GM21528 (cell line): ENCODE data around the gene MAP2K3.
A peak's percentile ranks its signal among the peaks of the same experiment; 100 is the strongest.

Experiments used
- ATAC-seq: cut with Tn5 transposase; IDR thresholded peaks from one replicate; pipeline ENCODE4 v1.9.1; 2021; ENCODE audit warnings: mild to moderate bottlenecking, moderate library complexity; ENCODE audit not compliant: unreplicated experiment, low FRiP score

Gene MAP2K3

DNA sequence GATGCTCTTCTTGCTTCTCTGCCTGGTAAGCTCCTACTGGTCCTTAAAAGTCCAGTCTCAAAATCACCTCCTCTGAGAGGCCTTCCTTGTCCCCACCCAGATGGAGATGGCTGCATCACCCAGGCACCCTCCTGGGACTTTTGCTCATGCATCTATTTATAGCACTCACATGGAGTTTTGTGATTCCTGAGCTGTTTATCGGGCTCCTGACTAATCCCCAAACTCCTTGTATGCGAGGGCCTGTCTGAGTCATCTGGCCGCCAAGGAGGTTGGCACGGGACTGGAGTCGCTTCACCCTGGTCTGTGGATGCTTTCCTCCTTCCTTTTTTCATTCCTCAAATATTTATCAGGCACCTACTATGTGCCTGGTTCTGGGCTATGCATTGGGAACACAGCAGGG, 2.3 kb upstream of the MAP2K3 start:
- no peak for ATAC-seq

DNA sequence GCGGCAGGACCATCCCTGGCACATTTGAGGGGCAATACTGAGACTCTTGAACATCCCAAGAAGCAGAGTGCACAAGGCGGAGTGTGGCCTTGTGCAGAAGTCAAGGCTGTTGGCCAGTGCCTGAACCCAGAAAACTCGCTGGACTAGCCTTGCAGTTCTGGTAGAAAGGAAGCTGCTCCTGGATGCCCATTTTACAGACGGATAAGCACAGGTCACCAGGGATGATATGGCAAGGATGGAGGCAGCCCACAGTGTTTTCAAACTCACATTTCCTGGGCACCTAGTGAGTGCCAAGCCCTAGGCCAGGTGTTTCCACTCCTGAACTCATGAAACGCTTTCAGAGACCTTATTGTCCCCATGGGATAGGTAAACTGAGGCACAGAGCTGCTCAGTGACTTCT, 1.7 kb upstream of the MAP2K3 start:
- no peak for ATAC-seq

DNA sequence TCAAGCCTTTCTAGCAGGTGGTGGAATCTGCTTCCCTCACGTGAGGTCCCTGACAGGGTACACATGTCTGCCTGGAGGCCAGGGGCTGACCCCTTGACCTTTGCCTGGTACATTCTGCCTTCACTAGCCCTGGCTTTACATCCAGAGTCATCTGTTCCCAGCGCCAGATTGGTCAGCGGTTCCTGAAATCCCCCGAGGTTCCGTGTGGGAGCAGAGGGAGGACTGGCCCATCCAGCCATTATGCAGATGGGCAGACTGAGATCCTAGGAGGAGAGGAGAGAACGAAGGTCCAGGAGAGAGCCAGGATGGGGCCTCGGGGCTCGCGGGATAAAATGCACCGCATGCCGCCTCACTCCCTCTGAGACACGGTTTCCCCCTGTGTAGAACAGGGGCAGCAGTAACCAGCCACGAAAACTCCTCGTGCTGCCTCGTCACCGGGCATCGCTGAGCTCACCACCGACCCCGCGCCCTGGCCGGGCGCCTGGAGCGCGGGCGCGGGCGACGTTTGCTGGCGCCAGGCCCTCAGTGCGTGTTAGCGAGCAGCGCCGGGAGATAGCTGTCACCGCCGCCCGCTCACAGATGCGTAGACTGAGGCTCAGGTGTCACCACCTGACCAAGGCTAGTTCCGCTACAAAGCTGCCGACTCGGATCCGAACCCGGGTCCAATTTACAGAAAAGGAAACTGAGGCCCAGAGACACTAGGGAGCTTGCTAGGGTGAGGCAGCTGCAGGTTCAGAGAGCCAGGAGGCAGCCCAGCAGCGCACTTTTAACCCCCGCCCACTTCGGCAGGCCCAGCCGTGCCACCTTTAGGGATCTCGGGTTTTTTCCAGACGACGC, 811 bp upstream of the MAP2K3 start:
- ATAC-seq: peak; percentile 15

- ATAC-seq: no peak
Observed at GRCh38 chr17:21285164-21286065, 904 bp downstream of the MAP2K3 start.

GRCh38 chr17:21286066-21286770, 1.7 kb downstream of the MAP2K3 start:
- ATAC-seq: no peak

- ATAC-seq: no peak
Observed at GRCh38 chr17:21286909-21287702, 2.6 kb downstream of the MAP2K3 start.

DNA sequence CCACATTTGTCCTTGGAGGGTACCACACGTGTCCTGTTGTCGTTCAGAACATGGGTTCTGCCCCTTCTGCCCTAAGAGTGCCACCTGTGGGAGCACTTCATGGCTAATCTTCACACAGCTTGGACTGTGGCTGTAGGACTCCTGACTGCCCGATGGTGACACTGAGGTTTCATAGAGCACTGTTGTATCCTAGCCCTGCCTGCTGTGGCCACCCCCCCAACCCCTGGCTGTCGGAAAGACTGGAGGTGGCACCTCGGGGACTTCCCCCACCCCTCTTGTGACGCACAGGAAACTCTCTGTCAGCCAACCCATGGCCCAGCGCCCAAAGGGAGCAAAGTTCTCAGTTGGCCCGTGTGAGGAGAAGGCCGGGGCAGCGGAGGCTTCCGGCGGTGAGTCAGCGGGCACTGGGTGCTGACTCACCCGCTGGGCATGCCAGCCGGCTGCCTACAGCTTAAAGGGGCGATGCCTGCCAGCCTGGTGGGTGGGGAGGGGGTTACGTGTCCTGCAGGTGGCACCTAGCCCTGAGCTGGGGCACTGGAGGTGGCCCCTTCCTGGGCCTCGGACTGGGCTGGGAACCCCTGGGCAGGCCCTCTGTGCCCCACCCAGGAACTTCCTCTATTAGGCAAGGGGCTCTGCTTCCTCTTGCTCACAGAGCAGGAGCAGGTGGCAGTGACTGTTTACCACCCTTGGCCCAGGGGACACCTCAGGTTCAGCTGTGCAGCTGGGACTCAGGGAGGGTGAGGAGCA, 3.4 kb downstream of the MAP2K3 start:
- peak; percentile 28 for ATAC-seq

DNA sequence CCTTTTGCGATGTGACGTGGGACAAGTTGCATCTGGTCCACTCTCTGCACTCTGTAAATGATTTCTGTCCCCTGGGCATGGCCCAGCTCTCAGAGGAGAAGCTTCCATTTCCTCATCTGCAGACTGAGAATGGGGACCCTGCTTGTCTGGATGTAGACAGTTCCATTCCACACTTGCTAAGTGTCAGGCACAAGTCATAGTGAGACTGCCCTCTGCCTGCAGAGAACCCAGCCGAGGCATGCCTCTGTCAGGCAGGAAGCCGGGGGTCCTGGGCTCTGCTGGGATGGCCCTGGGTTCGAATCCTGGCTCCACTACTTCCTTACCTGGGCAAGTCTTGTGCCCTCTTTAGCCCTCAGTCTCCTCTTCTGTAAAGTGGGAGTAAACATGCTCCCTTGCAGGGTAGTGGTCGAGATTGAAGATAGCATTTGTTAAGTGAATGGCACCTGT, 4.1 kb downstream of the MAP2K3 start:
- ATAC-seq: peak; percentile 2

DNA sequence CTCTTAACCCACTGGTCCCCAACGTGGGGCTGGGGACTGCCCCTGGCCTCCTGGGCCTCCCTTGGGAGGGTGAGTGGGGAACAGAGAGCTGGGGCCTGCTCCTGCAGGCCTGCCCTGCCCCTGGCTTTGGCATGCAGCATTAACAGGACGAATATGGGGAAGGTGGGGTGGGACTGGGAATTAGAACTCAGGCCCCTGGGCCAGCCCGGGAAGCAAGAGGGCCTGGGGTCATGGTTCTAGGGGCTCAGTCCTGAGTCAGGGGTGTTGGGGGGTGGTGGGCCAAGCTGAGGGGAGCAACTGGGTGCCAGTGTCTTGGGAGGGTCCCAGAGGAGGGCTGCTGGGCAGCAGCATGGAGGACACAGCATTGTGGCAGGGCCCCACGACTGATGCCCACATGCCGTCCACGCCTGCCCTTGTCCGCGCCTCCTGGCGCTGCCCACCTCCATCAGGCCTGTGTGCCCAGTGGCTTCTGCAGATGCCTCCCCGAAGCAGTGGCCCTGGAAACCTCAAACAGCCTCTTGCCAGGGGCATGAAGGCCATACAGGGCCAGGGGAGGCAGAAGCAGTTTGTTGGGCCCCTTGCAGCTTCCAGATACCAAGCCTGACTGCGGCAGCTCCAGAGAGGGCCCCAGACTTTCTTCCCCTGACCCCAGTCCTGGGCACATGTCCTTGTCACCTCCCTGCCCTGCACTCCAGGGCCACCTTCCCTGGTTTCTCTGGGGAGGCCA, 4.8 kb downstream of the MAP2K3 start:
- ATAC-seq: no peak

DNA sequence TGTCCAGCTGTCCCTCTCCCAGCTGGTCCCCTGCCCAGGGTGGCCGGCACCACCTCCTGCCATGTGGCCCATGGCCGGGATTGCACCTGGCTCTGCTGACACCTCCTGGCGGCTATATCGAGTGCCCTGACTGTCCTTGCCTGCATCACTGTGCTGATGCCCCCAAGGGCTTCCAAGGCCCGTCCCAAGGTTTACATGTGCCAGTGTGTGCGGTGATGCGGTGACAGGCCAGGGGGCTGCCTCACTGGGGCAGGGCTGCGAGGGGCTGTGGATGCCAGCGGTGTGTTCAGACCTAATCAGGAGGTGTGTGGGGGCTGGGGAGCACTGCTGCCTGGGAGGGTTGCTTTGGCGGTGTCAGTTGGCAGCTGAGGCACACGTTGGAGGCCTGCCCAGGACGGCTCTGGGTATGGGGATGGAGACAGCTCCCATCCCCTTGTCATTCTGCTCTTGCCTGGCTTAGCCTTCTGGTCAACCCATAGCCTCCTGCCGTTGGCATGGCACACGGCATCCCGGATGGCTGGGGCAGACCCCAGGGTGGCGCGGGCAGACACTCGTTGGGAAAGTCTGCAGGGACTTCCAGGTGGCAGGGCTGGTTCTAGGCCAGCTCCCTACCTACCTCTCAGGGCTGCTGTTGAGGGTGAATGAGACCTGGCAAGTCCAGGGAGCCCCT, 5.5 kb downstream of the MAP2K3 start:
- no peak for ATAC-seq

DNA sequence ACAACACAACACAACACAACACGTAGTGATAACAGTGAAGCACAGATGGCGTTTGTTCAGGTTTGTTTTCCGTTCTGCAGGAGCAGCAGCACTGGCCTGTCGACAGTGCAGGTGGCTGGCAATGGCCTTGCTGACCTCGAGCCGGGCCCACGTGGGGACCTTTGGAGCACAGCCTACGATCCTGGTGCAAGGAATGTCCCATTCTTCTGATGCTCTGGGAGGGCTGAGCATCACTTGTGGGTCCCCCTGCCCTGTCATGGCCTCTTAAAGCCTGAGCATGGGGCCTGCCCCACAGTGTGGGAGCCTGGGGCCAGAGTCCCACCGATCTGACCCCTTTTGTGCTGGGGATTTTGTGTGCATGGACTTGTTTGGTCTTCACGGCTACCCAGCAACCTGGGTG, 6.8 kb downstream of the MAP2K3 start:
- ATAC-seq: no peak

DNA sequence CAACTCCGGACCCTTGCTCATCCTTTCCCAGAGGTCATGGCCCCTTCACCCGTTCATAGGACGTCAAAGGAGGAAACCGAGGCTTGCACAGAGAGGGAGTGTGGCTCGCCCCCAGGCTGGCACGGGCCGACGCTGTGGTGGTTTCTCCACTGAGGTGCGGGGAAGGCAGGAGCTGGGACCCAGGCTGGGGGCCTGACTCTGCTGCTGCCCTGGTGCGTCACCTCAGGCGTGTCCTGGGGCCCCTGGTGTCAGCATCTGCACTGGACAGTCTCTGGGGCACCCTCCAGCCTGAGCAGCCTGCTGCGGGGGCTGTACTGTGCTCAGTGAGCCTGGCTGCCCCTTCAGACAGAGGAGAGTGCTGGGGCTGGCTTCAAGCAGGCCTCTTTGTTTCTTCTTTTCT, 7.4 kb downstream of the MAP2K3 start:
- no peak for ATAC-seq

DNA sequence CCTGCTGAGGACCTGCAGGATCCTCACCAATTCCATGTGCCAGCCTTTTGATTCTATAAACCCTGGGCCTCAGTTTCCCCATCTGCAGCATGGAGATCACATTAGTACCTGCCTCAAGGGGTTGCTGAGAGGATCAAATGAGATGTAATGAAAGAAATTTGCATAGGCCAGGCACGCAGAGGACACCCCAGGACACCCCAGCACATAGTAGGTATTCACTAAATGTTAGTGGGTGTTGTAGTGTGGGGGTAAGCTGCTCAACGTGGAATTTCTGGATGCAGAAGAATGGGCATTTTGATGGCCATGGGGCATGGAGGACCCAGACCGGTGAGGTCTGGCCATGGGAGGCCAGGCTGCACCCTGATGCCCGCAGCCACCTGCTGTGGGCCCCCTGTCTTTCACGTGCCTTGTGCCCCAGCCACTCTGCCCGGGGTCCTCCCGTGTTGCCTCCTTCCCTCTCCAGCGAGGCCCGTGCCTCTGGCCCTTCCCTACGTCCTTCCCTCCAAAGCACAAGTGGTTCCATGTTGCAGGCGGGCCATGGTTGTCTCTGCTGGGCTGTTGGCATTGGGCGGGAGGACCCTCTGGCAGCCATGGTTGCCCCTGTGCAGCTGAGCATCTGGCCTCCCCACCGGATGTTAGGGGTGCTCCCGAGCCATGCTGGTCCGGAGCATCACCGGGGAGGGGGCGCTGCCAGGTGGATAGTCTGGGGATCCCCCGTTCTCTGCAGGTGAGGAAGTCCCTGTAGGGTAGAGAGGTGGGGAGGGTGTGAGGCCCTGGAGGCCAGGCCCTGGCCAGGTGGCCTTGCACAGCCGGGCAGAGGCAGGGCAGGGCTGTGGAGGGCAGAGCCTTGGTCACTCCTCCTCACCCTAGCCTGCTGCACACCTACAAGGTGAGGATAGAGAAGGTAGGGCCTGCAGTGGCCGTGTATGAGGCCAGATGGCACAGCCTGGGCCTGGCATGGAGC, 8.6 kb downstream of the MAP2K3 start:
- no peak for ATAC-seq

GRCh38 chr17:21293831-21294210, 9.3 kb downstream of the MAP2K3 start:
- no peak for ATAC-seq

- no peak for ATAC-seq
Observed at GRCh38 chr17:21294321-21295035, 10.0 kb downstream of the MAP2K3 start.
